Measurements from ENCODE around the gene BAK1.

Gene BAK1

GRCh38 chr6:33609019-33609418 is 28.9 kb upstream of the BAK1 start:
- H3K4me3 ChIP-seq (ENCODE audit: low read depth in 1 of 2, low read length in 2 of 2), result no peak overlapping the region
- H3K4me1 ChIP-seq (ENCODE audit: control insufficient read depth in 1 of 2, insufficient read depth in 2 of 2, low read length in 2 of 2), result peaks cover 16 to 25% of the 10 kb centered on the region in 2 donors
- H3K36me3 ChIP-seq (ENCODE audit: control insufficient read depth in 1 of 2, insufficient read depth in 2 of 2, low read length in 2 of 2), result no peaks in the 10 kb centered on the region
- no peak overlapping the region for H3K27ac ChIP-seq (ENCODE audit: low read depth, low read length)
- no peak overlapping the region for H3K9ac ChIP-seq (ENCODE audit: low read depth in 1 of 2, low read length in 2 of 2)
- H3K27me3 ChIP-seq (ENCODE audit: control insufficient read depth in 1 of 2, insufficient read depth in 2 of 2, low read length in 2 of 2), result no peaks in the 10 kb centered on the region
- no peaks in the 10 kb centered on the region for H3K9me3 ChIP-seq (ENCODE audit: control insufficient read depth in 1 of 2, low read length in 2 of 2)

DNA sequence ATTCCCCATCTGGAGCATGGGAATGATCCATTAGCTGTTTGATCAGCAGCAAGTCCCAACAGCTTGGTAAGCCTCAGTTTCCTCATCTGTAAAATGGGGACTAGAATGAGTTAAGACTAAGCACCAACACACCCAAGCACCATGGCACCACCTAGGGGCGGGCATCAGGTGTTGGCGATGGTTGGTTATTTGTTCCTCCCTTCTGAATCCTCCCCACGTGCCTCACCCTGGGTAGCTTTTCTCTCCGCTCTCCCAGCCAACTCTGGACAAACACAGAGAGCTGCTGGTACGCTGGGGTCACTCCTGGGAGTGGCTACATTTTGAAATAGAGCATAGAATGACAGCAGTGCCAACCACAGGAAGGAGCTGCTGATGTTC is 27.7 kb upstream of the BAK1 start:
- no peaks in the 10 kb centered on the region for H3K36me3 ChIP-seq (ENCODE audit: control insufficient read depth in 1 of 2, insufficient read depth in 2 of 2, low read length in 2 of 2)
- no peak overlapping the region for H3K4me3 ChIP-seq (ENCODE audit: low read depth in 1 of 2, low read length in 2 of 2)
- peaks cover 16 to 30% of the 10 kb centered on the region in 2 donors for H3K4me1 ChIP-seq (ENCODE audit: control insufficient read depth in 1 of 2, insufficient read depth in 2 of 2, low read length in 2 of 2)
- H3K9ac ChIP-seq (ENCODE audit: low read depth in 1 of 2, low read length in 2 of 2), result no peak overlapping the region
- no peaks in the 10 kb centered on the region for H3K9me3 ChIP-seq (ENCODE audit: control insufficient read depth in 1 of 2, low read length in 2 of 2)
- H3K27ac ChIP-seq (ENCODE audit: low read depth, low read length), result no peak overlapping the region
- no peaks in the 10 kb centered on the region for H3K27me3 ChIP-seq (ENCODE audit: control insufficient read depth in 1 of 2, insufficient read depth in 2 of 2, low read length in 2 of 2)

GRCh38 chr6:33607126-33607783 is 27.2 kb upstream of the BAK1 start:
- H3K4me3 ChIP-seq (ENCODE audit: low read depth in 1 of 2, low read length in 2 of 2), result no peak overlapping the region
- H3K36me3 ChIP-seq (ENCODE audit: control insufficient read depth in 1 of 2, insufficient read depth in 2 of 2, low read length in 2 of 2), result no peaks in the 10 kb centered on the region
- no peak overlapping the region for H3K27ac ChIP-seq (ENCODE audit: low read depth, low read length)
- peaks cover 16 to 30% of the 10 kb centered on the region in 2 donors for H3K4me1 ChIP-seq (ENCODE audit: control insufficient read depth in 1 of 2, insufficient read depth in 2 of 2, low read length in 2 of 2)
- no peaks in the 10 kb centered on the region for H3K27me3 ChIP-seq (ENCODE audit: control insufficient read depth in 1 of 2, insufficient read depth in 2 of 2, low read length in 2 of 2)
- no peaks in the 10 kb centered on the region for H3K9me3 ChIP-seq (ENCODE audit: control insufficient read depth in 1 of 2, low read length in 2 of 2)
- no peak overlapping the region for H3K9ac ChIP-seq (ENCODE audit: low read depth in 1 of 2, low read length in 2 of 2)

GRCh38 chr6:33606642-33607041 is 26.6 kb upstream of the BAK1 start:
- no peaks in the 10 kb centered on the region for H3K9me3 ChIP-seq (ENCODE audit: control insufficient read depth in 1 of 2, low read length in 2 of 2)
- H3K27me3 ChIP-seq (ENCODE audit: control insufficient read depth in 1 of 2, insufficient read depth in 2 of 2, low read length in 2 of 2), result no peaks in the 10 kb centered on the region
- H3K36me3 ChIP-seq (ENCODE audit: control insufficient read depth in 1 of 2, insufficient read depth in 2 of 2, low read length in 2 of 2), result no peaks in the 10 kb centered on the region
- H3K27ac ChIP-seq (ENCODE audit: low read depth, low read length), result no peak overlapping the region
- no peak overlapping the region for H3K4me3 ChIP-seq (ENCODE audit: low read depth in 1 of 2, low read length in 2 of 2)
- no peak overlapping the region for H3K9ac ChIP-seq (ENCODE audit: low read depth in 1 of 2, low read length in 2 of 2)
- peaks cover 16 to 30% of the 10 kb centered on the region in 2 donors for H3K4me1 ChIP-seq (ENCODE audit: control insufficient read depth in 1 of 2, insufficient read depth in 2 of 2, low read length in 2 of 2)

DNA sequence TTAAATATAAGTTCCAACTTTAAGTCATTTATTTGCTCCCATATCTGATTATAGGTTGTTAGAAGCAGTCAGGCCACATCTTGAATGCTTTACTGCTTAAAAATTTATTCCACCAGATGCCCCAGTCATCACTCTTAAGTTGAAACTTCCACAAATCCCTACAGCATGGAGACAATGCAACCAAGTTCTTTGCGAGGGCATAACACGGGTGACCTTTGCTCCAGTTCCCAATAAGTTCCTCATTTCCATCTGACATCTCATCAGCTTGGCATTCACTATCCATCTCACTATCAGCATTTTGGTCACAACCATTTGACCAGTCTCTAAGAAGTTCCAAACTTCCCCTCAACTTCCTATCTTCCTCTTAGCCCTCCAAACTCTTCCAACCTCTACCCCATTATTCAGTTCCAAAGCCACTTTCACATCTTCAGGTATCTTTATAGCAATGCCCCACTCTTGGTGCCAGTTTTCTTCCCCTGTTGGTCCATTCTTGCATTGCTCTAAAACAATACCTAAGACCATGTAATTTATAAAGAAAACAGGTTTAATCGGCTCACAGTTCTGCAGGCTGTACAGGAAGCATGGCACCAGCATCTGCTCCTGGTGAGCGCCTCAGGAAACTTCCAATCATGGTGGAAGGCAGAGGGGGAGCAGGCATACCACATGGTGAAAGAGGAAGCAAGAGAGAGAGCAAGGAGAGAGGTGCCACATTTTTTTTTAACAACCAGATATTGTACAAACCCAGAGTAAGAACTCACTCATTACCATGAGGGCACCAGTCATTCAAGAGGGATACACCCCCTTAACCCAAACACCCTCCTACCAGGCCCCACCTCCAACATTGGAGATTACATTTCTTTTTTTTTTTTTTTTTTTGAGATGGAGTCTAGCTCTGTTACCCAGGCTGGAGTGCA is 25.1 kb upstream of the BAK1 start:
- no peaks in the 10 kb centered on the region for H3K27me3 ChIP-seq (ENCODE audit: control insufficient read depth in 1 of 2, insufficient read depth in 2 of 2, low read length in 2 of 2)
- H3K9ac ChIP-seq (ENCODE audit: low read depth in 1 of 2, low read length in 2 of 2), result no peak overlapping the region
- peaks cover 5 to 22% of the 10 kb centered on the region in 2 donors for H3K4me1 ChIP-seq (ENCODE audit: control insufficient read depth in 1 of 2, insufficient read depth in 2 of 2, low read length in 2 of 2)
- no peaks in the 10 kb centered on the region for H3K9me3 ChIP-seq (ENCODE audit: control insufficient read depth in 1 of 2, low read length in 2 of 2)
- no peak overlapping the region for H3K27ac ChIP-seq (ENCODE audit: low read depth, low read length)
- no peaks in the 10 kb centered on the region for H3K36me3 ChIP-seq (ENCODE audit: control insufficient read depth in 1 of 2, insufficient read depth in 2 of 2, low read length in 2 of 2)
- H3K4me3 ChIP-seq (ENCODE audit: low read depth in 1 of 2, low read length in 2 of 2), result no peak overlapping the region

- Histone ChIP-seq H3K27me3 (ENCODE audit: control insufficient read depth in 1 of 2, insufficient read depth in 2 of 2, low read length in 2 of 2) (no peaks in the 10 kb centered on the region), H3K9me3 (ENCODE audit: control insufficient read depth in 1 of 2, low read length in 2 of 2) (no peaks in the 10 kb centered on the region)
These were observed 22.1 kb upstream of the BAK1 start for GRCh38 chr6:33602180-33602579.

GRCh38 chr6:33600761-33601160 is 20.7 kb upstream of the BAK1 start:
- Histone ChIP-seq H3K27me3 (ENCODE audit: control insufficient read depth in 1 of 2, insufficient read depth in 2 of 2, low read length in 2 of 2) (no peaks in the 10 kb centered on the region), H3K9ac (ENCODE audit: low read depth in 1 of 2, low read length in 2 of 2) (no peak overlapping the region), H3K36me3 (ENCODE audit: control insufficient read depth in 1 of 2, insufficient read depth in 2 of 2, low read length in 2 of 2) (no peaks in the 10 kb centered on the region), H3K9me3 (ENCODE audit: control insufficient read depth in 1 of 2, low read length in 2 of 2) (no peaks in the 10 kb centered on the region), H3K4me1 (ENCODE audit: control insufficient read depth in 1 of 2, insufficient read depth in 2 of 2, low read length in 2 of 2) (peaks cover 5 to 16% of the 10 kb centered on the region in 2 donors), H3K4me3 (ENCODE audit: low read depth in 1 of 2, low read length in 2 of 2) (no peak overlapping the region), H3K27ac (ENCODE audit: low read depth, low read length) (no peak overlapping the region)

More at GRCh38 chr6:33602180-33602579, 22.1 kb upstream of the BAK1 start:
- Histone ChIP-seq H3K4me3 (ENCODE audit: low read depth in 1 of 2, low read length in 2 of 2) (no peak overlapping the region), H3K4me1 (ENCODE audit: control insufficient read depth in 1 of 2, insufficient read depth in 2 of 2, low read length in 2 of 2) (peaks cover 5 to 19% of the 10 kb centered on the region in 2 donors), H3K9ac (ENCODE audit: low read depth in 1 of 2, low read length in 2 of 2) (no peak overlapping the region), H3K27ac (ENCODE audit: low read depth, low read length) (no peak overlapping the region), H3K36me3 (ENCODE audit: control insufficient read depth in 1 of 2, insufficient read depth in 2 of 2, low read length in 2 of 2) (no peaks in the 10 kb centered on the region)

GRCh38 chr6:33599413-33599938 is 19.4 kb upstream of the BAK1 start:
- Histone ChIP-seq H3K36me3 (ENCODE audit: control insufficient read depth in 1 of 2, insufficient read depth in 2 of 2, low read length in 2 of 2) (no peaks in the 10 kb centered on the region), H3K27ac (ENCODE audit: low read depth, low read length) (no peak overlapping the region), H3K9me3 (ENCODE audit: control insufficient read depth in 1 of 2, low read length in 2 of 2) (no peaks in the 10 kb centered on the region), H3K4me3 (ENCODE audit: low read depth in 1 of 2, low read length in 2 of 2) (no peak overlapping the region), H3K4me1 (ENCODE audit: control insufficient read depth in 1 of 2, insufficient read depth in 2 of 2, low read length in 2 of 2) (peaks cover 5 to 16% of the 10 kb centered on the region in 2 donors), H3K9ac (ENCODE audit: low read depth in 1 of 2, low read length in 2 of 2) (no peak overlapping the region), H3K27me3 (ENCODE audit: control insufficient read depth in 1 of 2, insufficient read depth in 2 of 2, low read length in 2 of 2) (no peaks in the 10 kb centered on the region)

DNA sequence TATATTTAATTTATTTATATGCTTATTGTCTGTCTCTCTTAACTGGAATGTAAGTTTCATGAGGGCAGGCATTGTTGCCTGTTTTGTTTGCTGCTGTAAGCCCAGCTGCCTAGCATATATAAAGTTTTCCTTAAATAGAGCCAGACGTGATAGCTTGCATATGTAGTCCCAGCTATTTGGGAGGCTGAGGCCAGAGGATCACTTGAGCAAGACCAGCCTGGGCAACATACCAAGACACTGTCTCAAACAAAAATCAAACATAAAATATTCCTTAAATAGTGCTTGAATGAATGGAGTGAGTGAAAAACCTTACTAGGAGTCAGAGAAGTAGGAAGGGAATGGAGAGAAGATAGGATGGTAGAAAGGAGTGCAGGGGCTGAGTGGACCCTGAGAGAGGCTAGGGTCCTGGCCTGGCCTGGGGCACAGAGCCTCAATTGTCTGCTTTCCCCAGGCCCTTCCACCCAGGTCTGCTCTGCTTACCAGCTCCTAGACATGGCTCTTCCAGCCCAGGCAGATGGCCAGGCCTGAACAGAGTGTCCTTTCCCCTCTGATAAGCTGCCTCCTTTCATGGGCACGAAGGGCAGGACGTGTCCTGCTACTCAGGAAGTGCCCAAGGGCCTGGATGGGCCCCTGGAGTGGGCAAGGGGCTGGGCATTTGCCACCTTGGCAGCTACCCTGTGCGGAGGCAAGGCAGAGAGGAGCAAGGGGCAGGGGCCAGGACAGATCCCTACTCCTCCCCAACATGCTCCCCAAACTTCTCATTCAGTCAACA is 17.7 kb upstream of the BAK1 start:
- Histone ChIP-seq H3K4me3 (ENCODE audit: low read depth in 1 of 2, low read length in 2 of 2) (no peak overlapping the region), H3K9ac (ENCODE audit: low read depth in 1 of 2, low read length in 2 of 2) (no peak overlapping the region), H3K9me3 (ENCODE audit: control insufficient read depth in 1 of 2, low read length in 2 of 2) (no peaks in the 10 kb centered on the region), H3K36me3 (ENCODE audit: control insufficient read depth in 1 of 2, insufficient read depth in 2 of 2, low read length in 2 of 2) (no peaks in the 10 kb centered on the region), H3K4me1 (ENCODE audit: control insufficient read depth in 1 of 2, insufficient read depth in 2 of 2, low read length in 2 of 2) (peaks cover 14 to 17% of the 10 kb centered on the region in 2 donors), H3K27ac (ENCODE audit: low read depth, low read length) (no peak overlapping the region), H3K27me3 (ENCODE audit: control insufficient read depth in 1 of 2, insufficient read depth in 2 of 2, low read length in 2 of 2) (no peaks in the 10 kb centered on the region)

Data from duodenal mucosa (tissue), 2 donors.